CD4-positive, alpha-beta T cell treated with Interleukin-2 at 100 ng/mL for 4 hours (primary cell): Measurements from ENCODE around the gene GPX4.

Experiments
- DNase-seq: peaks from one replicate; pipeline ENCODE4 v3.0.0-alpha.2; 2020; ENCODE audit warnings: low spot score

The GPX4 gene

DNA sequence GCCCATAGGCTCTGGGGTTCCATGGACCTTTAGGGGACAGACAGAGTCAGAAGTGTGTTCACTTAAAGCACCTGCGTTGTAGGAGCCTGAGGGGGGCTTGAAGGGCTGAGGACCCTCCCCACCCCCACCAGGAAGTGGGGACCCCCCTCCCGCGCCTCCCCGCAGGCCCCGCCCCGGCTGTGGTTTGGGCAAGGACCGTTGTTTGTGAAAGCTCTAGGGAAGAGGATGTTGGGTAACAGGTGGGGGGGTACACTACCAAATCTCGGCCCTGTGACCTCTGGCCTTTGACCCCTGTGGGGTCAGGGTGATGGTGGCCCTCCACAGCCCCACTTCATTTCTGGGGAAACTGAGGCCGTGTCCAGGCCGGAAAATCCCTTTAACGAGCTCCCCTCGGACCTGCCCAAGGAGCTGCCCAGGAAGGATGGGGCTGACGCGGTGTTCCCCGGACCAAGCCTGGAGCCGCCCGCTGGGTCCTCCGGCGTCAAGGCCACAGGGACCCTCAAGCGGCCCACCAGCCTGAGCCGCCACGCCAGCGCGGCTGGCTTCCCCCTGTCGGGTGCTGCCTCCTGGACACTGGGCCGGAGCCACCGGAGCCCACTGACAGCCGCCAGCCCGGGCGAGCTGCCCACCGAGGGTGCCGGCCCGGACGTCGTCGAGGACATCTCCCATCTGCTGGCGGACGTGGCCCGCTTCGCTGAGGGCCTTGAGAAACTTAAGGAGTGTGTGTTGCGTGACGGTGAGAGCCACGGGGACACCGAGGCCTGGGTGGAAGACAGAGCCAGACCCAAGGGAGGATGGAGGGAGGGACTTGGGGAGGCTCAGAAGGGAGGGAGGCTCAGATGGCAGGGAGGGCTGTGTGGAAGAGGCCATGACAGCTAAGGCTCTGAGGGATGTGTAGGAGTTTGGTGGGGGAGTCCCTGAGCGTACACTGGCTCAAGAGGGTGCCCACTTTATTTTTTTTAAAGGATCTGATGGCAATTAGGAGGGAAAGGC lies 35.5 kb upstream of the GPX4 start:
- peak; percentile 77 for DNase-seq

DNA sequence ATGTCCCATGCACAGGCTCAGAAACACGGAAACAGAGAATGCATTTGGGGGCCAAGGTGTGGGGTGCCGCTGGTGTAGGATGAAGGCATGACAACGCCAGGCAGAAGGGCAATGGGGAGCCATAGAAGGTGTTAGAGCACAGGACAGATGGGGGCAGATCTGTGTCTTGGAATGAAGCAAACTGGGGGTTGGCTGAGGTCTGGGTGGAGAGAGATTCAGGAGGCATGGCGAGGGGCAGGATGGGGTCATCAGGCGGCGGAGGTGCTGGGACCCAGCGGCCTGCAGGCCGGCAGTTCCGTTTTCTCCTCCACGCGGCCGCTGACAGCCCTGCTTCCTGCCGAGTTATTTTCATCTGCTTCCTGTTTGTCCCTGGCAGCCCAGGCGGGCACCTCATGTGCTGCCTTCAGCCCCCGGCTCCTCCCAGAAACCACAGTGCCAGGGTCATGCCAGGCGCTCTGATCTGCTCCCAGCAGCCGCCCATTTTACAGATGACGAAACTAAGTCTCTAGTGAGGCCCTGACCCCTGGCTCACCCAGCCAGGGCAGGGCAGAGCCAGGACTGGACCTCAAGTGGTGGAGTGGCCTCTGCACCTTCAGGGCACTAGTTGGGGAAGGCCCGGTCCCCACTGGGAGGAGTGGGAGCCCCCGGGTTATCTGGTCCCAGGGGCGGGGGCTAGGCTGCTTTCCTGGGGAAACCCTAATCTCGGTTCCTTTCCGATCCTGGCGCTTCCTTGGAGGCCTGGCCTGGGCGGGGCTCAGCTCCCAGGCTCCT lies 34.6 kb upstream of the GPX4 start:
- peak; percentile 82 for DNase-seq

DNA sequence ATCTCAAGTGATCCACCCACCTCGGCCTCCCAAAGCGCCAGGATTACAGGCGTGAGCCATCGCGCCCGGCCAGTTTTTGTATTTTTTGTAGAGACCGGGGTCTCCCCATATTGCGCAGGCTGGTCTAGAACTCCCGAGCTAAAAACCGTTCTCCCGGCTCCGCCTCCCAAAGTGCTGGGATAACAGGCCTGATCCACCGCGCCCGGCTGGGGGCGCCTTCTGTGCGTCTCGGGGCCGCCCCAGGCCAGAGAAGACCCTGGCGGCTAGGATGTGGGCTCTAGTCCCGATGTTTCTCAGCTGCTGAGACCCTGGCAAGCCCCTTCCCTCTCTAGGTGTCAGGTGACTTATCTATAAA lies 33.2 kb upstream of the GPX4 start:
- DNase-seq = no peak

DNA sequence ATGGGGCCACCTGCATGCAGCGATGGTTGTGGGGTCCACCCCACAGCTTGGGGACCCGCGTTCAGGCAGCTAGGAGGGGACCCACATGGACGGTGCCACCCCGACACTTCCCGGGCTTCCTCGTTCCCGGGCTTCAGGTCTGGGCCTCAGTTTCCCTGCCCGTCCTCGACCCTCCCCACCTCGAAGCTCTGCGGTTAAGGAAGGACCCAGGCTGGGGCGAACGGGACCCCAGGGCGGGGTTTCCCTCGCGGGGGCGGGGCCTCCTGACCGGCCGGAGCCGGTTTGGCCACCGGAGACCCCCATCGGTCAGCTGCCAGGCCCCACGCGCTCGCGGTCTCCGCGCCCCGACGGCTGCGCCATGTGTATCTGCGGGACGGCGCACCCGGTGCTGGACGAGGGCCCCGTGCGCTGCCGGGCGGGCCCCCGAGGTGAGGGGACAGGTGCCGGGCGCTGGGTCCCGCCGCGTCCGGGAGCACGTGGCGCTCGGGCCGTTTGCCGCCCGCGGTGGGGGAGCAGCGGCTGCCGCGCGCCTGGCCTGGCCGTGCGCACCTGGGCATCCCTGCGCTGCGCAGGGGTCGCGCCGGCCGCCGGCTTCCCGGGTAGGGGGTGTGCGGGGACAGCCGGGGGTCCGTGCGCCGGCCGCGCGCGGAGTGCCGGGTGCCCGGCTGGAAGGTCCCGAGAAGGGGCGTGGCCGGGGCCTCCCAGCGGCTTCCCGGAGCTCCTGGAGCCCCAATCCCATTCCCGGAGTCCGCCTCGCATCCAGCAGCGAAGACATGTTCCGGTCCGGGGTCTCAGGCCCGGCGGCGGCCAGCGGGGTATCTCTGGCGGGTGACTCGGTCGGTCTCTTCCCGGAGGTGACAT lies 32.6 kb upstream of the GPX4 start:
- DNase-seq = no peak

DNA sequence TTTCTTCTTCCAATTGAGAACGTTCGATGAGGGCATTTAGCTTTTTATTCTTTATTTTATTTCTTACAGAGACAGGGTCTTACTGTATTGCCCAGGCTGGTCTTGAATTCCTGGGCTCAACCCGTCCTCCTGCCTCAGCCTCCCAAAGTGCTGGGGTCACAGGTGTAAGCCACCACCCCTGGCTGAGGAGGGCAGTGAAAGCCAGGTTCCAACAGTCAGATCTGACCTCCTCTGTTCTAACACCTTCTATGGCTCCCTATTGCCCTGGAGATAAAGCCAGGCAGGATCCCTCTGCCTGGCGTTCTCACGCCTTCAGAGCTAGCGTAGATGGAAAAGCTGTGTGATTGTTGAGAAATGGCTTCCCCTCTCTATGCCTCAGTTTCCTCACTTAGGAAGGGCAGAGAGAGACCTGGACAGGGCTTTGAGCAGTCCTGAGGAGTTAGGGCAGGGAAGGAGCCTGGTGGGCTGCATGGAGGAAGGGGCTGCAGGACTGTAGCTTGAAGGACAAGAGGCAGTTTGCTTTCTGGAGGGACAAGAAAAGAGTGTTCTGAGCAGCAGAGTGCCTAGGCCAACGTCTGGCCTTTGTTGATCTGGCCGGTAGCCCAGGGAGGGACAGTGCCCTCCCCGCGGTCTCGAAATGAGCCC lies 31.3 kb upstream of the GPX4 start:
- no peak for DNase-seq

DNA sequence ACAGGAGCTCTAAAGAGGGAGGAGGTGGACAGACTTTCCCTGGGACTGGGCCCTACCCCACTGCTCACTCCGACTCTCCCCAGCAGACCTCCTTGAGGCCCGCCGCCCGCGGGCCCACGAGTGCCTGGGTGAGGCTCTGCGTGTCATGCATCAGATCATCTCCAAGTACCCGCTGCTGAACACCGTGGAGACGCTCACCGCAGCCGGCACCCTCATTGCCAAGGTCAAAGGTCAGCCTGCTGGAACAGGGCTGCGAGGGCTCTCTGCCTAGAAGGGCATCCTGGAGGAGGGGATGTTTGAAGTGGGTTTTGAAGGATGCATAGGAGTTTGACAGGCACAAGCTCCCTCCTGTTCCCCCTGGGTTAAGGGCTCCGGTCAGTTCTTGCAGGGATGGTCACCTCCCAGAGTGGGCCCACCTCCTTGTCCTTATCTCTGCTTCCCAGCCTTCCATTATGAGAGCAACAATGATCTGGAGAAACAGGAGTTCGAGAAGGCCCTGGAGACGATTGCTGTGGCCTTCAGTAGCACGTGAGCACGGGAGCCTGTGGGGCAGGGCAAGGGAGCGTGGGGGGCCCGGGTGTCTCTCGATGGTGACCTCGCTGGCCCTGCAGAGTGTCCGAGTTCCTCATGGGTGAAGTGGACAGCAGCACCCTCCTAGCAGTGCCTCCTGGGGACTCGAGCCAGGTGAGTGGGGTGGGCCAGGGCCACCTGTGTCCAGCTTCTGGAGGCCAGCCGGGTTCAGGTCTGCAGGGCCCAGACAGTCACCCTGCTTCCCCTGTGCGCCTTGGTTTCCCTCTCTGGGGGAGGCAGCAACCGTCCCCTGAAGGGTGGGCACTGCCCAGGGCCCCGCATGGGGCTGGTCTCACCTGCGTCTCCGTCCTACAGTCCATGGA lies 30.5 kb upstream of the GPX4 start:
- no peak for DNase-seq

DNA sequence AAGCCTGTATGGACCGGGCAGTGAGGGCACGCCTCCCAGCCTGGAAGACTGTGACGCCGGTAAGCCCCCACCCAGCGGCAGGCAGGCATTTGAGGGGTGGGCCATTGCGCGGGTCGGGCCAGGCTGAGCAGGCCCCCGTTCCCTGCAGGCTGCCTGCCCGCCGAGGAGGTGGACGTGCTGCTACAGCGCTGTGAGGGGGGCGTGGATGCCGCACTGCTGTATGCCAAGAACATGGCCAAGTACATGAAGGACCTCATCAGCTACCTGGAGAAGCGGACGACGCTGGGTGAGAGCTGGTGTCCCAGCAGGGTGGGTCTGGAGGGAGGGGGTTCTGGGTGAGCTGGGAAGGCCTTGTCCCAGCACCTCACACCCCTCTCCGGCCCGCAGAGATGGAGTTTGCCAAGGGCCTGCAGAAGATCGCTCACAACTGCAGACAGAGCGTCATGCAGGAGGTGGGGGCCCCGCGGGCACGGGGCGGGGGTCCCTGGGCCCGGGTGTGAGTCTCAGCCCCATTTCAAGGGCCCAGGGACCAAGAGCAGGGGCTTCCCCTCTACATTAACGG lies 29.8 kb upstream of the GPX4 start:
- no peak for DNase-seq

DNA sequence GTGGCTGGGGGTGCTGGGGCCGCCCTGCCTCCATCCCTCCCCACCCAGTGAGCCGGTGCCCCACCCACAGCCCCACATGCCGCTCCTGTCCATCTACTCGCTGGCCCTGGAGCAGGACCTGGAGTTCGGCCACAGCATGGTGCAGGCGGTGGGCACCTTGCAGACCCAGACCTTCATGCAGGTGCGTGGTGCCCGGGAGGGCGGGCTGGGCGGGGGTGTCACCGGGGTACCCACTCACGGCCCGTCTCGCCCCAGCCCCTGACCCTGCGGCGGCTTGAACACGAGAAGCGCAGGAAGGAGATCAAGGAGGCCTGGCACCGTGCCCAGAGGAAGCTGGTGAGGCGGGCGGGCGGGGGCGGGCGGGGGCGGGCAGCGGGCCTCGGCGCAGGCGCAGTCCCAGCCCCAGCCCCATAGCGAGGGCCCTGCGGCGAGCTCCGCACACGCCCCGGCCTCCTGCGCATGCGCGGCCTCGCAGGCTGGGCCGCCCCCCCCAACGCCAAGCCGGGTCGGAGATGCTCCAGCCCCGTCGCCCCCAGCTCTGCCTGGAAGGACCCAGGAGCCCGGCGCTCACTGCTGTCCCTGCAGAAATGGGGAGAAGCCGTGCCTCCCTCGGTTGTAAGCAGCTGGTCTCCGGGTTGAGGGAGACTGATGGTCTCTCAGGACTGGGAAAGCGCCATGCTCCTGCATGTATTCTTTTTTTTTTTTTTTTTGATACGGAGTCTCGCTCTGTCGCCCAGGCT lies 29.1 kb upstream of the GPX4 start:
- DNase-seq = peak; percentile 95

DNA sequence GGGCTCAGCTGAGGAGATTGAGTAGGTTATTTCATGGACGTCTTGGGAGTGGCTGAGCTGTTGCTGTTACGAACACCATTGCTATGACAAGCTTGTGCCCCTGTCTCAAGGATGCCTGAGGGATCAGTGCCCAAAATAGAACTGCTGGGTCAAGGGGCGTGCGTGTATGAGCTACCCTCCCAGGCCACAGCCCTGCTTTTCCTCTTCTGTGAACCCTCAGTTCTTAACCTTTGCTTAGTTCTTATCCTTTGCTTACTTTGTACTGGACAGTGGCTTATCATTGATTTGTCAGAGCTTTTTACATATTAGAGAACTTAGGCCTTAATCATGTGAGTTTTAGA lies 27.8 kb upstream of the GPX4 start:
- DNase-seq = no peak

DNA sequence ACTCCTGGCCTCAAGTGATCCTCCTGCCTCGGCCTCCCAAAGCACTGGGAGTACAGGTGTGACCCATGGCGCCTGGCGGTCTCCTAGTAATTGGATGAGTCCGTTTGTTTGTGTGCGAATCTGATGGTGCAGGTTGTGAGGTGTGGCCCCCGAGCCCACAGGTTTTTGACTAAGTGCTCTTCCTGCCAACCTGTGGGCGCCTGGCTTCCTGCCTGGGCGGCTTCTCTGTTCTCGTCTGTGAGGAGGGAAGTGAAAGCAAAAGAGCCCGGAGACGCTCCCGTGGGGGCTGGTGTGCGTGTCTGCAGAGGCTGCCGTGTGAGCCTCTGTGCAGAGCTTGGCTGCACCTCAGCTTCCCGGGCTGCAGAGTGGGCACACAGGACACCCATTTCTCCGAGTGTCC lies 26.8 kb upstream of the GPX4 start:
- DNase-seq = peak; percentile 96

DNA sequence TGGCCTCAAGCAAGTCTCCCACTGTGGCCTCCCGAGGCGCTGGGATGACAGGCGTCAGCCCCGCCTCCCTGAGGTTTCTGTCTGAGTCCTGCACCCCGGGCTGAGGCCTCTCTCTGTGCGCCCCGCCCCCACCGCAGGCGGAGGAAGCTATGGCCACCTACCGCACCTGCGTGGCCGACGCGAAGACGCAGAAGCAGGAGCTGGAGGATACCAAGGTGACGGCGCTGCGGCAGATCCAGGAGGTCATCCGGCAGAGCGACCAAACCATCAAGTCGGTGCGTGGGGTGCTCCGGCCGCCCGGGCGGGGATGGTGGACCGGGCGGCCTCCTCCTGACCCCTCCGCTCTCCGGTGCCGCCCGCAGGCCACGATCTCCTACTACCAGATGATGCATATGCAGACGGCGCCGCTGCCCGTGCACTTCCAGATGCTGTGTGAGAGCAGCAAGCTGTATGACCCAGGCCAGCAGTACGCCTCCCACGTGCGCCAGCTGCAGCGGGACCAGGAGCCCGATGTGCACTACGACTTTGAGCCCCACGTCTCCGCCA lies 24.2 kb upstream of the GPX4 start:
- DNase-seq = peak; percentile 66

DNA sequence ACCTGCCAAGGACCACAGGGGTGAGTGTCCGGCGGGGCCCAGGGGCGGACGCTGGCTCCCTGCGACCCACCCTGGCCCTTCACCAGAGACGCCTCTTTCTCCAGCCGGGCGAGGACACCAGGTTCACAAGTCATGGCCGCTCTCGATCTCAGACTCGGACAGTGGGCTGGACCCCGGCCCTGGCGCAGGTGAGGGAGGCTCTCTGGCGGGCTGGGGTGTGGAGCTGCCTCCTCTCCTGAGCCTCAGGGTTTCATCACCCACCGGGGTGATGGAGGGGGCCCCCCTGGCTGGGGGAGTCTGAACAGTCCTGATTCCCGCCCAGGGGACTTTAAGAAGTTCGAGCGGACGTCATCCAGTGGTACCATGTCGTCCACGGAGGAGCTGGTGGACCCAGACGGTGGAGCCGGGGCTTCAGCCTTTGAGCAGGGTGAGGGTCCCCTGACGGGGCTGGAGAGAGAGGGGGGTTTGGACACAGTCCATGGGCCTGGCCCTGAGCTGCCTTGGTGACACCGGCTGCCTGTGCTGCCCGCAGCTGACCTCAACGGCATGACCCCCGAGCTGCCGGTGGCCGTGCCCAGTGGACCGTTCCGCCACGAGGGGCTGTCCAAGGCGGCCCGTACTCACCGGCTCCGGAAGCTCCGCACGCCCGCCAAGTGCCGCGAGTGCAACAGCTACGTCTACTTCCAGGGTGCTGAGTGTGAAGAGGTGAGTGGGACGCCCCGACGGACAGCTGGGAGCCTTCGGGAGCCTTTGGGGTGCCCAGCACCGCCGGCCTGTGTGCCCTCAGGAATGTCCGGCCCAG lies 23.2 kb upstream of the GPX4 start:
- no peak for DNase-seq

DNA sequence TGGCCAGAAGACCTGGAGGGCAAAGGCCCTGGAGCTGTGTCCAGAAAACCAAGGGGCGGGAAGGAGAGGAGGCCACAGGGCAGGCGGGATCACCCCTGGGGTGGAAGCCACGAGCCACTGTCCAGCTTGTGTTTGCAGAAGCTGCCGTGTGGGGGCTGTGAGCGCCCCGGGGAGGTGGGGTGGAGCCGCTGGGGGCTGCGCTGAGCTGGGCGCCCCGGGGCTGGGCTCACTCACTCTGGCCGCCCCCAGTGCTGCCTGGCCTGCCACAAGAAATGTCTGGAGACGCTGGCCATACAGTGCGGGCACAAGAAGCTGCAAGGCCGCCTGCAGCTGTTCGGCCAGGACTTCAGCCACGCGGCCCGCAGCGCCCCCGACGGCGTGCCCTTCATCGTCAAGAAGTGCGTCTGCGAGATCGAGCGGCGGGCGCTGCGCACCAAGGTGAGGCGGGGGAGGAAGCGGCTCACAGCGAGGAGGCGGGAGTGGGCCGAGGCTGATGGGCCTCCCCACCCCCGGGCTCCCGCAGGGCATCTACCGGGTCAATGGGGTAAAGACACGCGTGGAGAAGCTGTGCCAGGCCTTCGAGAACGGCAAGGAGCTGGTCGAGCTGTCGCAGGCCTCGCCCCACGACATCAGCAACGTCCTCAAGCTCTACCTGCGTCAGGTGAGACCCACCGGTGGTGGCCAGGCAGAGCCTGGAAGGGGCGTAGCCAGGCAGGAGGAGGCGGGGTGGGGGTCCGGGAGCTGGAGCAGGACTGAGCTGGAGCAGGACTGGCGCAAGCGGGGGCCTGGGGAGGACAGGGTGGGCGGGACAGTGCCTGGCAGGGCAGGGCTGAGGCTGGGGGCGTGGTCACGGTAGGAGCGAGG lies 22.3 kb upstream of the GPX4 start:
- DNase-seq = no peak

DNA sequence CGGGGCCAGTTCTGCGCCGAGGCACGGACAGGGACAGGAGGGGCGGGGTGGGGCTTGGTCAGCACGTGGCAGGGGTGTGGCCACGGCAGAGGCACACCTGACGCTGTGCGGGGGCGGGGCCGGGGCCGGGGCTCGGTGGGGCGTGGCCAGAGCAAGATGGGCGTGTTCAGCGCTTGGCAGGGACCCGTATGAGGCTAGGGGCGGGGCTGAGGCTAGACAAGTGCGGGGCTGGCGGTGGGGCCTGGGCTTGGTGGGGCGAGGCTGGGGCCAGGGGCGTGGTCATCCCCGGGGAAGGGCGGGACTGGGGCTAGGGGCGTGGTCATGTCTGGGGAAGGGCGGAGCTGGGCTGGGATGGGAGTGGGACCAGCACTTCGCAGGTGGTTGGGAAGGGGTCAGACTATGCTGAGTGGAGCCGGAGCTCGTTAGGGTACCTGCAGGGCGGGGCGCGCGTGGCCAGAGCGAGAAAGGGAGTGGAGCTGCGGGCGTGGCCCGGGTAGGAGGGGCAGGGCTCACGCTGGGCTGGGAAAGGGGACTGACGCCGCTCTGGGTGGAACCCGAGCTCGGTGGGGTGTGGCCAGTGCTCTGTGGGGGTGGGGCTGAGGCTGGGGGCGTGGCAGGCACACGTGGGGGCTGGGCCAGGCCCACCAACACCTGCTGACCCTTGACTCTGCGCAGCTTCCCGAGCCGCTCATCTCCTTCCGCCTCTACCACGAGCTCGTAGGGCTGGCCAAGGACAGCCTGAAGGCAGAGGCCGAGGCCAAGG lies 21.4 kb upstream of the GPX4 start:
- DNase-seq = peak; percentile 83

DNA sequence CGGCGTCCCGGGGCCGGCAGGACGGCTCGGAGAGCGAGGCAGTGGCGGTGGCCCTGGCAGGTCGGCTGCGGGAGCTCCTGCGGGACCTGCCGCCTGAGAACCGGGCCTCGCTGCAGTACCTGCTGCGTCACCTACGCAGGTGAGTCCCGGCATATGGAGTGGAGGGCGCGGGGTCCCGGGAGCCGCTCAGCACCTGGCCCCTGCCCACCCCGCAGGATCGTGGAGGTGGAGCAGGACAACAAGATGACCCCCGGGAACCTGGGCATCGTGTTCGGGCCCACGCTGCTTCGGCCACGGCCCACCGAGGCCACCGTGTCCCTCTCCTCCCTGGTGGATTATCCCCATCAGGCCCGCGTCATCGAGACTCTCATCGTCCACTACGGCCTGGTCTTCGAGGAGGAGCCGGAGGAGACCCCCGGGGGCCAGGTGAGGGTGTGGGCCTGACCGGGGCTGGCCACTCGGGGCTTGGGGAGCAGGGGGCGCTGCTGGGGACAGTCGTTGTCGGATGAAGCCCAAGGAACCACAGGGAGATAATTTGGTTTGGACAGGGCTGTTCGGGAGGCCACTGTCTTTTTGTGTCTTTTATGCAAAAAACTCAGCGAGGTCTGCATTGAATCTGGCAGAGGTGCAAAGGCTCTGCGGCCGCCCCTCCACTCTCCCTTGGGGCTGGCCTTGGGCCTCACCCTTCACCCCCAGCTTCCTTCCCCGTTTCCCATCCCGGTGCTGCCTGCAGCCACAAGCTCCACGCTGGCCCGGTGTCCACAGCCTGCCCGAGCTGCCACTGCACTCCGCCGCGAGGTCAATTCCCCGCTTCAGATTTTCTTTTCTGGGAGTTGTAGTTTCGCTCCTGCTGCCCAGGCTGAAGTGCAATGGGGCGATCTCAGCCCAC lies 20.6 kb upstream of the GPX4 start:
- DNase-seq = no peak
